ENCODE results near the gene PLEKHG5.

- TF ChIP-seq CTCF (IDR thresholded peaks at IDR 0.05): no peak
- TF ChIP-seq POLR2A (IDR thresholded peaks at IDR 0.05): no peak
These were observed 28.0 kb upstream of the PLEKHG5 start for GRCh38 chr1:6519491-6519934.

All from adrenal gland (tissue), 5 donors.